ENCODE results near the gene COA1. TPM values are rescaled to one million over a fixed set of nuclear protein-coding genes. Genes with fewer than 3 reads are reported as not detected.
A peak's percentile ranks its signal among the peaks of the same experiment; 100 is the strongest.

COA1 gene
- total and polyA plus RNA-seq, 2 donors (not counting 3 experiments of a cell fraction or from before 2014, with no cell fraction given): 38.1 to 55.1 TPM

DNA sequence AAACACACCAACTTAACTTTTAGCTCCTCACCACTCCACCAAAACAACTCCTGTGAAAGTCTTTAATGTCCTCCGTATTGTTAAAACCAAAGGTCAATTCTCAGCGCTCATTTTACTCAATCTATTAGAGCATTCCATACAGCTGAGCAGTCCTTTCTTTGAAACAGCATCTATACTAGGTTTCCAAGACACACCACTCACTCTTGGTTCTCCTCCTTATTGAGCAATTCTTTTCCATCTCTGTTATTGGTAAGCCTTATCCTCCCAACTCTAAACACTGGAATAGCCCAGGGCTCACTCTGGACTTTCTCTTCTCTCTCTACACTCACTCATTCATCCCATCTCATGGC, 34.9 kb downstream of the COA1 start:
- TF ChIP-seq GATA2 (IDR thresholded peaks at IDR 0.05; ENCODE audit: insufficient read depth, insufficient read length, low read depth, low read length): no peak
- no peak for TF ChIP-seq JUN (IDR thresholded peaks at IDR 0.05; ENCODE audit: borderline replicate concordance, insufficient read depth, insufficient read length, low read depth)
- TF ChIP-seq FOS (IDR thresholded peaks at IDR 0.05; ENCODE audit: borderline replicate concordance, insufficient read depth, low read length): no peak
- TF ChIP-seq POLR2AphosphoS5 (IDR thresholded peaks at IDR 0.05; ENCODE audit: insufficient read depth, low read depth, low read length): no peak
- no peak for TF ChIP-seq POLR2A (IDR thresholded peaks at IDR 0.05; ENCODE audit: low read depth, low read length)
- TF ChIP-seq CTCF (IDR thresholded peaks at IDR 0.05; ENCODE audit: extremely low read depth in 1 of 2, insufficient read depth in 1 of 2, low read depth in 1 of 2, low read length in 2 of 2): no peak
- TF ChIP-seq MYC (IDR thresholded peaks at IDR 0.05; ENCODE audit: low read depth, low read length): no peak
- no peak for TF ChIP-seq EZH2 (IDR thresholded peaks at IDR 0.05; ENCODE audit: borderline replicate concordance, low read depth, low read length, severe bottlenecking)
- TF ChIP-seq, protein P1, sequence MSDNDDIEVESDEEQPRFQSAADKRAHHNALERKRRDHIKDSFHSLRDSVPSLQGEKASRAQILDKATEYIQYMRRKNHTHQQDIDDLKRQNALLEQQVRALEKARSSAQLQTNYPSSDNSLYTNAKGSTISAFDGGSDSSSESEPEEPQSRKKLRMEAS (IDR thresholded peaks at IDR 0.05; ENCODE audit: insufficient read depth, insufficient read length): no peak

More for the DNA sequence above, 34.9 kb downstream of the COA1 start:
- H3K9ac ChIP-seq (replicated peaks; ENCODE audit: extremely low read depth, insufficient read depth, low read length): no peak overlapping the region
- intact Hi-C loops (cut with micrococcal nuclease) (loop anchor here (1.0 kb wide), 3 partner anchors 47 to 111 kb away; partner anchors contain the start of gene STK17A), dilution Hi-C loops (cut with MboI; ENCODE audit: extremely low pct_ligation_motif_present, low sequenced_read_pairs) (no loop called here)
- H3K9me1 ChIP-seq (replicated peaks; ENCODE audit: control insufficient read depth, extremely low read depth, insufficient read depth, low read length): no peaks in the 10 kb centered on the region
- H3K9me3 ChIP-seq (replicated peaks; ENCODE audit: control insufficient read depth, insufficient read depth, low read length): no peaks in the 10 kb centered on the region
- CTCF ChIA-PET: interaction anchor here (0.7 to 3.2 kb wide), 12 partner anchors 10 to 255 kb away, joined by 3 to 48 read pairs (median 4); partner anchors contain the start of gene STK17A
- H3K27me3 ChIP-seq (ENCODE audit: control insufficient read depth in 2 of 2, insufficient read depth in 2 of 2, low read length in 2 of 2): no peaks in the 10 kb centered on the region
- TSS peak; percentile 86 for BruUV-seq (replicated peaks)
- no peak for FAIRE-seq
- no peak for DNase-seq (ENCODE audit: low read depth, low spot score)
- no peak overlapping the region for H3K4me3 ChIP-seq (replicated peaks in 1 of 3; ENCODE audit: insufficient read depth in 1 of 3, low read depth in 1 of 3, low read length in 3 of 3)
- H2AFZ ChIP-seq (ENCODE audit: low read depth, low read length): peak overlapping the region; percentile 5
- peaks cover 72% of the 10 kb centered on the region for H3K79me2 ChIP-seq (ENCODE audit: control insufficient read depth, insufficient read depth, low read length)
- H3K36me3 ChIP-seq (ENCODE audit: control insufficient read depth in 2 of 2, extremely low read depth in 1 of 2, insufficient read depth in 2 of 2, low read length in 2 of 2): no peaks in the 10 kb centered on the region
- no peaks in the 10 kb centered on the region for H4K20me1 ChIP-seq (replicated peaks; ENCODE audit: control insufficient read depth, extremely low read depth, insufficient read depth, low read length)
- H3K27ac ChIP-seq (ENCODE audit: insufficient read depth, low read depth, low read length): peak overlapping the region; percentile 59
- peak overlapping the region; percentile 66 for H3K4me2 ChIP-seq (ENCODE audit: insufficient read depth, low read length)
- peaks cover 17% of the 10 kb centered on the region for H3K4me1 ChIP-seq (ENCODE audit: control insufficient read depth, extremely low read depth, insufficient read depth, low read length)
- POLR2A ChIA-PET: interaction anchor here (1.4 to 1.8 kb wide), 2 partner anchors 46 to 112 kb away, joined by 15 to 23 read pairs; partner anchors contain the start of gene STK17A
